Hematopoietic multipotent progenitor cell treated with erythropoietin and hydrocortisone succinate and interleukin-3 and kit ligand, for 6 days (in vitro differentiated cells): ENCODE data around the gene PORCN.
A peak's percentile ranks its signal among the peaks of the same experiment; 100 is the strongest.

Experiments used
- DNase-seq: peaks from one replicate; pipeline ENCODE4 v3.0.0-alpha.2; 2015

PORCN gene

GRCh38 chrX:48508400-48509244, at the start of gene PORCN:
Gene PORCN (plus strand): TSS chrX:48508992. CDS start chrX:48509821, 829 bp downstream.
- DNase-seq, result peak; percentile 84

- DNase-seq, result no peak
Measured at GRCh38 chrX:48459483-48459882, 49.3 kb upstream of the PORCN start.

GRCh38 chrX:48460031-48460430, 48.8 kb upstream of the PORCN start:
- no peak for DNase-seq

- no peak for DNase-seq
Measured at GRCh38 chrX:48460606-48461005, 48.2 kb upstream of the PORCN start.

- no peak for DNase-seq
Measured at GRCh38 chrX:48461830-48462229, 47.0 kb upstream of the PORCN start.

- DNase-seq, result no peak
Measured at GRCh38 chrX:48465336-48465933, 43.4 kb upstream of the PORCN start.

GRCh38 chrX:48466696-48467095, 42.1 kb upstream of the PORCN start:
- peak; percentile 47 for DNase-seq

GRCh38 chrX:48467281-48467761, 41.5 kb upstream of the PORCN start:
- peak; percentile 69 for DNase-seq

- DNase-seq, result peak; percentile 81
Measured at GRCh38 chrX:48468247-48468671, 40.5 kb upstream of the PORCN start.

GRCh38 chrX:48468693-48469691, 39.8 kb upstream of the PORCN start:
- DNase-seq, result peak; percentile 76

- peak; percentile 84 for DNase-seq
Measured at GRCh38 chrX:48470110-48470832, 38.5 kb upstream of the PORCN start, which contains the start of gene SLC38A5. Gene SLC38A5 (minus strand): TSS chrX:48470260. CDS start chrX:48467924, 2,336 bp downstream.

- no peak for DNase-seq
Measured at GRCh38 chrX:48470833-48471118, 38.0 kb upstream of the PORCN start.

GRCh38 chrX:48471504-48471903, 37.3 kb upstream of the PORCN start:
- DNase-seq, result no peak

GRCh38 chrX:48472225-48472624, 36.6 kb upstream of the PORCN start:
- no peak for DNase-seq

- no peak for DNase-seq
Measured at GRCh38 chrX:48472851-48473703, 35.7 kb upstream of the PORCN start.

GRCh38 chrX:48473704-48473990, 35.1 kb upstream of the PORCN start:
- DNase-seq, result no peak

- DNase-seq, result peak; percentile 70
Measured at GRCh38 chrX:48474127-48474526, 34.7 kb upstream of the PORCN start.

GRCh38 chrX:48474581-48474980, 34.2 kb upstream of the PORCN start:
- no peak for DNase-seq

GRCh38 chrX:48475296-48475695, 33.5 kb upstream of the PORCN start:
- DNase-seq, result peak; percentile 66

GRCh38 chrX:48475774-48476577, 32.8 kb upstream of the PORCN start, which contains the start of gene FTSJ1:
Gene FTSJ1 (plus strand): TSS chrX:48476199. CDS start chrX:48478048, 1,849 bp downstream.
- DNase-seq, result peak; percentile 93

- DNase-seq, result no peak
Measured at GRCh38 chrX:48476919-48477318, 31.9 kb upstream of the PORCN start.
